ENCODE measurements around the gene ASTL. TPM values are rescaled to one million over a fixed set of nuclear protein-coding genes. Genes with fewer than 3 reads are reported as not detected.

ASTL gene
- total and polyA plus RNA-seq, 12 donors: 0.16 TPM; not detected in 11

- H3K27ac ChIP-seq: peak overlapping the region in 8 of 10 donors; percentile 33 to 89 (median 56)
- DNase-seq (peak; percentile 19 to 56), ATAC-seq (peak in 6 of 8 donors; percentile 5 to 31 (median 10))
- H3K27me3 ChIP-seq: peaks cover 0 to 5% (median 0%) of the 10 kb centered on the region in 7 donors
- peaks cover 0 to 9% (median 0%) of the 10 kb centered on the region in 9 donors for H3K36me3 ChIP-seq
- WGBS, 2 donors: 58 to 68% methylated on average over 9 of the region's 9 CpGs
- H3K4me1 ChIP-seq: peaks cover 0 to 62% (median 39%) of the 10 kb centered on the region in 9 donors
- intact Hi-C loops (cut with DNase I): loop anchor here in 6 of 10 donors (5.0 to 10.0 kb wide), 5 partner anchors 48 to 368 kb away; partner anchors contain the start of genes CIAO1 (in 2 of the 6), TMEM127 (in 2 of the 6), NEURL3 (in 1 of the 6) and STARD7 (in 1 of the 6)
- H3K9me3 ChIP-seq: no peaks in the 10 kb centered on the region
- peak overlapping the region in 1 of 10 donors; percentile 68 for H3K4me3 ChIP-seq
- no peak for TF ChIP-seq CTCF (IDR thresholded peaks at IDR 0.05)
Observed at GRCh38 chr2:96146881-96147592, 8.7 kb upstream of the ASTL start.

- peaks cover 0 to 9% (median 0%) of the 10 kb centered on the region in 9 donors for H3K36me3 ChIP-seq
- peaks cover 0 to 62% (median 39%) of the 10 kb centered on the region in 9 donors for H3K4me1 ChIP-seq
- H3K9me3 ChIP-seq: no peaks in the 10 kb centered on the region
- H3K27ac ChIP-seq: peak overlapping the region in 9 of 10 donors; percentile 11 to 89 (median 52)
- TF ChIP-seq CTCF (IDR thresholded peaks at IDR 0.05): no peak
- peaks cover 0 to 5% (median 0%) of the 10 kb centered on the region in 7 donors for H3K27me3 ChIP-seq
- ATAC-seq (peak; percentile 5 to 48 (median 23)), DNase-seq (peak; percentile 52 to 57)
- H3K4me3 ChIP-seq: peak overlapping the region in 3 of 10 donors; percentile 61 to 68 (median 62)
- 60 to 67% methylated on average over 18 to 20 of the region's 20 CpGs for WGBS, 2 donors
- intact Hi-C loops (cut with DNase I): loop anchor here in 6 of 10 donors (5.0 to 10.0 kb wide), 5 partner anchors 48 to 368 kb away; partner anchors contain the start of genes CIAO1 (in 2 of the 6), TMEM127 (in 2 of the 6), NEURL3 (in 1 of the 6) and STARD7 (in 1 of the 6)
Observed at GRCh38 chr2:96146153-96146880, 8.0 kb upstream of the ASTL start.

- peak overlapping the region in 9 of 10 donors; percentile 11 to 89 (median 52) for H3K27ac ChIP-seq
- no peak for ATAC-seq
- peaks cover 0 to 9% (median 0%) of the 10 kb centered on the region in 9 donors for H3K36me3 ChIP-seq
- WGBS, 2 donors: 48 to 66% methylated on average over 3 of the region's 3 CpGs
- intact Hi-C loops (cut with DNase I): loop anchor here in 6 of 10 donors (5.0 to 10.0 kb wide), 5 partner anchors 49 to 369 kb away; partner anchors contain the start of genes CIAO1 (in 2 of the 6), TMEM127 (in 2 of the 6), NEURL3 (in 1 of the 6) and STARD7 (in 1 of the 6)
- peaks cover 0 to 62% (median 39%) of the 10 kb centered on the region in 9 donors for H3K4me1 ChIP-seq
- peaks cover 0 to 5% (median 0%) of the 10 kb centered on the region in 7 donors for H3K27me3 ChIP-seq
- H3K4me3 ChIP-seq: peak overlapping the region in 7 of 10 donors; percentile 49 to 68 (median 61)
- no peak for DNase-seq
- no peak for TF ChIP-seq CTCF (IDR thresholded peaks at IDR 0.05)
- no peaks in the 10 kb centered on the region for H3K9me3 ChIP-seq
Observed at GRCh38 chr2:96145848-96146152, 7.5 kb upstream of the ASTL start.

Measured in heart right ventricle (tissue), 16 donors.